Esophagus mucosa (tissue), 1 donor: ENCODE measurements around the gene RACGAP1. TPM values are rescaled to one million over a fixed set of nuclear protein-coding genes. Genes with fewer than 3 reads are reported as not detected.
A peak's percentile ranks its signal among the peaks of the same experiment; 100 is the strongest.
"Not testable (repeated sequence)": the region's sequence is repeated elsewhere in the genome, so short reads cannot be mapped to it uniquely, and the experiment has no call there.

Experiments
- ATAC-seq: fragments of 200-7000 bp; cut with Tn5 transposase; one replicate; pipeline ENCODE4 v1.9.1; 2020
- total RNA-seq: library from RNA; stranded (reverse); gene quantifications from one replicate; pipeline ENCODE4 v1.2.4, GENCODE V29; 2023
- donor health status: DM: yes; HTN: yes; CAD: no.

The RACGAP1 gene
- total RNA-seq, 1 donor from 2014 or later, result 47.6 TPM

- peak; percentile 65 for ATAC-seq
Observed at GRCh38 chr12:50055831-50056638, 30.7 kb upstream of the RACGAP1 start.

DNA sequence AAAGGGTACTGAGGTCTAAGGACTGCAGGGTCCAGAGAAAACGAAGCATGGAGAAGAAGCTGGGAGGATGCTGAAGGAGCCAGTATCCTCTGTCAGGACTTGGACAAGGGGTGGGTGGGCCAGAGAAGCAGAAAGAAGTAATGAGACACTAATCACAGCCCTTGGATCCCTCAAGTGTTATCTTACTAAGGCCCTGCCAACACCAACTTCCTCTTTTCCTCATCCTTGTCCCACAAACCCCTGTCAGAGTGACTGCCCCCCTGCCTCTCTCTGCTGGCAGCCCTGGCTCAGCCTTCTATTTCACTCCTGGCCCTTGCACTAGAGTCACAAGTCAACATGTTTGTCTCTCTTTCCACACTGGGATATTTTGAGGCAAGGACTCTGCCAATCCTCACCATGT lies 28.3 kb upstream of the RACGAP1 start:
- no peak for ATAC-seq

GRCh38 chr12:50052964-50053363 lies 27.7 kb upstream of the RACGAP1 start:
- ATAC-seq, result no peak

- no peak for ATAC-seq
Observed at GRCh38 chr12:50052544-50052943, 27.2 kb upstream of the RACGAP1 start.

GRCh38 chr12:50051101-50051806 lies 26.0 kb upstream of the RACGAP1 start:
- ATAC-seq, result peak; percentile 16

GRCh38 chr12:50050410-50051098 lies 25.3 kb upstream of the RACGAP1 start:
- peak; percentile 20 for ATAC-seq

DNA sequence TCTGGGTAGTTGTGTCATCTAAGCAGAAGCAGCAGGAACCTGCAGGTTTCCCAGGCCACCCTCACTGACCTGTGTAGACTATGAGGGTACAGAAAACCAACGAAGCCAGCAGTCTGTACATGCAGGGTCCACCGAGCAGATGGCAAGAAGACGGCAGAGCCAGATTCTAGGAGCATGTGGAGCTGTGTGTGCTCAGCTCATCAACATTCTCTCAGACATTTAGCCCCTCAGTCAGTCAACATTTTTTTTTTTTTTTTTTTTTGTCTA lies 24.8 kb upstream of the RACGAP1 start:
- peak; percentile 12 for ATAC-seq

GRCh38 chr12:50049254-50050118 lies 24.2 kb upstream of the RACGAP1 start:
- ATAC-seq, result no peak

DNA sequence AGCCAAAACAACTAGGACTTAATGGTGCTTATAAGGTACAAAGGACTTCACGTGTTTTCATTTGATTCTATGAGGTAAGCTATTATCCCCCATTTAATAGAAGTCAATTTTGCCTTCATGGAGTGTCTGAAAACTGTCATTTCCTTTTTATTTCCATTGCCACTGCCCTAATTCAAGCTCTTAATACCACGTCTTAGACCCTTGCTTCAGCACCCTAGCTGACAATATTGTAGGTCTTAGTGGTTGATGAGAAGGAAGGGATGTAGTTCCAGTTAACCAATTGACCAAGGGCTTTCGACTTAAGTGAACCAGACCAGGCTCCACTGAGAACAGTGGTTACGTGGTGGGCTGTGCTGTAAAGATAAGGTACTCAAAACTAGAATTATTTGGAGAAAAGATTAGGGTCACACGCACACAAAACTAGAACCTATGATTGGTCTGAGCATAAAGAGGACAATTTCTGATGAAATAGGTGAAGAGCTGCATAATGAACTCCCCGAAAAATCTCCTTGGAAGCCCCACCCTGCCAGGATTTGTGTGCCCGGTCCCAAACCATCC lies 22.5 kb upstream of the RACGAP1 start:
- no peak for ATAC-seq

- no peak for ATAC-seq
Observed at GRCh38 chr12:50043854-50044253, 18.6 kb upstream of the RACGAP1 start.

DNA sequence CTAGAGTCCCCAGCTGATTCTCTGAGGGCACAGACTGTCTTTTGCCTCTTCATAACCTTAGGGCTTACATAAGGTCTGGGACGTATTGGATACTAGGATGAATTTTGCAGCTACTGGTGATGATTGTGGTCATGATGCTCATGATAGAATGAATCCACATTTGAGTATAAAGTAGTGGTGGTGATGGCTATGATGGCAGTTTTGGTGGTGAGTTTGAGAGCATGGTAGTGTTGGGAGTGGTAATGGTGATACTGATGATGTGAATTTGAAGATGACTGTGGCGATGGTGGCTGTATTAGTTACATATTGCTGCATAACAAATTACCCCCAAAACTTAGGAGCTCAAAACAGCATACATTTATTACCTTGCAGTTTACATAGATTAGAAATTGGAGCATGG lies 18.0 kb upstream of the RACGAP1 start:
- no peak for ATAC-seq

DNA sequence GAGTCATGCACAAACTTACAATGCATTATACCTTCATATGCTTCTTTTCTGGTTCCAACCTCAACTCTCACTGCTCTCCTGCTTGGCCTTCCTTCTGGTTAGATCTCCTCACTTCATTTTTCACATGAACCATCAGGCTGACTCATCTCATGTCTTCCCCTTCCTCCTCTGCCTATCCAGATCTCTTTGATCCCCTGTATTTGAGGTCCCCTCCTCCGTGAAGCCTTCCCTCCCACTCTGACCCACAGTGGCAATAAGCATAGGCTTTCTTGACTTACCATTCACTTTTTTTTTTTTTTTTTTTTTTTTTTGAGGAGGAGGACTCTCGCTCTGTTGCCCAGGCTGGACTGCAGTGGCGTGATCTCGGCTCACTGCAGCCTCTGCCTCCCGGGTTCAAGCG lies 17.4 kb upstream of the RACGAP1 start:
- no peak for ATAC-seq

DNA sequence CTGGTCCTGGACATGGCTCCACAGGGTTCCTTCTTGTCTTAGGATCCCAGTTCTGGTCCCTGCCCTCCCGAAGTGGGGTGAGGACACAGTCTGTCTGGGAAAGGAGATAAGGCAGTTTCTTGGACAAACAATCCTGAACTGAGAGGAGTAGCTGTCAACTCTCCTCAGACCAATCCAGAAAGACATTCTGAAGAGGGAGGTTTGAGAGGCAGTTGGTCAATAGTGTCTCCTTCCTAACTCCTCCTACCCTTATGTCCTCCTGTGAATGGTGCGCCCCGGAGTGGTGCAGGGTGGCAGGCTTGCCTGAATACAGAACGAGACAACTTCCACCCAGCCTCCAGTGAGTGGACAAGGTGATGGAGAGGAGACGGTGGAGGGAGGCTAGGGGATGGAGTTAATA lies 16.7 kb upstream of the RACGAP1 start:
- no peak for ATAC-seq

DNA sequence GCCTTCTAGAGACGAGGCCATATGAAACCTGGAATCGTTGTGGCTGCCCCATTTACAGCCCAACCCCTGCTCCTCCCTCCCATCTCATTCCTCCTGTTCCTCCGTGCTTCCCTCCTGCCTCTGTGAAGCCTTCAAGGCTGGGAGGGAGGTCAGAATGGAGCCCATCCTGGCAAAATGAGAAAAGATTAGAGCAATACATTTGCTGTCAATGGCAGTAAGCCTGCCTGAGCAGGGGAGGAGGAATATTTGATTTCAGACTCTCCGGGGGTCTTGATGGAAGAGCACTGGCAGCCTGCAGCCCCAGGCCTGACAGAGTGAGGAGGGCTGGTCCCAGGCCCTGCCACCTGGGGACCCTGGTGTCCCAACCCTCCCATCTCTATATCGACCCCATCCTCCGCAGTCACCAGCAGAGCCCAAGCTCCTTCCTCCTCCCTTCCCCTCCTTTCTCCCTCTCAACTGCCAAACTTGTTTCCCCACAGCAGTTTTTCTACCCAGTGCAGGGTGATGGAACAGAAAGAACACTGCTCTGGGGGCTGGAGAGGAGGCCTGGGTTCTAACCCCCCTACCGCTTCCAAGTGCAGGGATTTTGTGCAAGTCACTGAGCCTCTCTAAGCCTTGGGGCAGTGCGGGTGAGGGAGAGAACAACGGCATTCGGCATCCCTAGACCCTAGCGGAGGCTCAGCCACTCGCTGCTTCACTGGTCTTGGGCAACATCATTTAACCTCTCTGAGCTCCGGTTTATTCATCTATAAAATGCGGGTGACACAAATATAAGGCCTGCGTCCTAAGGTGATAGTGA lies 16.0 kb upstream of the RACGAP1 start:
- ATAC-seq, result no peak

- ATAC-seq, result no peak
Observed at GRCh38 chr12:50040657-50041056, 15.4 kb upstream of the RACGAP1 start.

DNA sequence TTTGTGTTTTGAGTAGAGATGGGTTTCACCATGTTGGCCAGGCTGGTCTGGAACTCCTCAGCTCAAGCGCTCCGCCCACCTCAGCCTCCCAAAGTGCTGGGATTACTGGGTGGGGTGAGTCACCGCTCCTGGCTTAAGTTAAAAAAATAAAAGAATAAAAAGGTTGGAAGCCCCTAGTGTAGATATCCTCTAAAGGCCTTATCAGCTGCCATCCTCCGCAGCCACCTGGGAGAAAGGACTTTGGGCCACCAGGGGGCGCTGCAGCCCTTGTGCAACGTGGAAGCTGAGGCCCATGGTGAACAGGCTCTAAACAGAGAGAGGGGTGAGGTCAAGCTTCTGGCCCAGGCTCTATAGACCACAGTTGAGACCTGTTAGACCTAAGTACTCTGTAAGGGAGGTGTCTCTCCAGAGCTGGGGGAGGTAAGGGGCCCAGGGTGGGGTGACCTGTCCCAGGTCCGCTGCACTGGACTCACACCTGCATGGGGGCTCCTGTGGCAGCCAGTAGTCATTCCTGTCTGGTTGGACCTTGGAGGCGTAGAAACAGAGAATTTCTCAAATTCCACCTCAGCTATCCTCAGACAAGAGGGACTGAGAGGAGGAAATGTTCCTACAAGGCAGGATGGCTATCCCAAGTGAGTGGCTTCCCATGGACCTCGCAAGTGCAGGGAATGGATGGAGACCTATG lies 14.0 kb upstream of the RACGAP1 start:
- peak; percentile 83 for ATAC-seq

DNA sequence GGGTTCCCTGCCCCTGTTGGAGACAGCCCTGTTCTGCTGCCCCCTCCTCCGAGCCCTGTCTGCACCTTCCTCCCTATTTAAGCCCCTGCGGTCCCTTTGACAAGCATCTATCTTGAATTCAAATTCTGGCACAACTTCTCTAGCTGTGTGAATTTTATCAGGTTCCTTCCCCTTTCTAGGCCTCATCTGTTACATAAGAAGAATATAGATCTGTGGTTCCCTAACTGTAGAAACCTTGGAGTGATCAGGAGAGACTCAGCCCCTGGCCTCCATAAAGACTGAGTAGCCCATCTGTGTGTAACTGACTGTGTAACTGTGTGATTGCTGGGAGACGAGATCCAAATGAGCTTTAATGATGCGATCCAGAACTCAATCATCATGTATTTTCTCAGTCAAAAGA lies 13.0 kb upstream of the RACGAP1 start:
- no peak for ATAC-seq

DNA sequence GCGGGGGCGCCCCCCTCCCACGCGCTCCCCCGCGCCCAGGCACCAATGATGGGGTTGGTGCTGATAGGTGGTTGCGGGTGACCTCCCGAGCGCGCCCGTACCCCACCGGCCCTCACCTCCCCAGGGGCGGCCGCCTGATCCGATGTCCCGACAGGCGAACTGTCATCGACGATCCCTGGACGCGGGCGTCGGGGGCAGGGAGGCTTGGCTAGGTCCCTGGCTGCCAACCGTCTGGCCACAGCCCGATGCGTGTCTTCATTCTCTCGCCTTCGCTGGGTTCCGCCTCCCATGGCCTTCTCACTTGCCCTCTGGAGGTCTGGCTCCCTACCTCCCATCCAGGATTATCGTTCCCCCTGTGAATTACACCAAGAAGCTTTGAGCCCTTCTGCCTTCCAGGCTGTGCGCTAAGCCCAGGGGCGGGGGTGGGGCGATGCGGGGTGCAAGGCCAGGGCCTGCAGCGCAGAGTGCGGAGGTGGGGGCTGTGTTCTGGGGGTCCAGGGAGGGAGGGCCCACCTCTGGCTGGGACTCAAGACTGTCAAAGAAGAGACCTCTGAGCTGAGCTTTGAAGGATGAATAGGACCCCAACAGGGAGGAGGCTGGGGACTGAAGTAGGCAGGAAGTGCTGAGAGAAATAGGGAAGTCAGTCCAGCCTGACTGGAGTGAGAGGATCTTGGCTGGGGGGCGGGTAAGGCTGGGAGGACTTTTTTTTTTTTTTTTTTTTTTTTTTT lies 7.7 kb upstream of the RACGAP1 start:
- ATAC-seq, result peak; percentile 33

DNA sequence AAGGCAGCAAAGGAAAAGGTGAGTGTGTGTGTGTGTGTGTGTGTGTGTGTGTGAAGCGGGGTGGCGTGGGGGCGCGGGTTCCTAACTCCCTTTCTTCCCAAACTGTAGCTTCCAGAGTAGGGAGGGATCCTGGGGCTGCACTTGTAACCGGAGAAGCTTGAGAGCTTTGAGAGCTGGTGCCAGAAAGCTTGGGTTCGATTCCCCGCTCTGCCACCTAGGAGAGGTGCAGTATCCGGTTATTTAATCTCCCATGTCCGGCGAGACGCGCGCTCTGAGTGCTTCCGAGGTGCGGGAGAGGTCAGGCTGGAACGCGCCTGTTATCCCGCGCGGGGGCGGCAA lies 7.2 kb upstream of the RACGAP1 start:
- ATAC-seq, result peak; percentile 22

- not testable (repeated sequence) for ATAC-seq
Observed at GRCh38 chr12:50030449-50030848, 5.2 kb upstream of the RACGAP1 start.
